COLO668 (cell line): ENCODE measurements around the gene FBXW11.
A peak's percentile ranks its signal among the peaks of the same experiment; 100 is the strongest.
"Not testable (repeated sequence)": the region's sequence is repeated elsewhere in the genome, so short reads cannot be mapped to it uniquely, and the experiment has no call there.

Experiments used
- DNase-seq: peaks from one replicate; lab custom pipeline; 2025; ENCODE audit not compliant: unreplicated experiment; lab: John Stamatoyannopoulos, UW

The FBXW11 gene

GRCh38 chr5:172020110-172020786 lies 13.8 kb upstream of the FBXW11 start:
- not testable (repeated sequence) for DNase-seq

GRCh38 chr5:172015346-172015745 lies 8.9 kb upstream of the FBXW11 start:
- DNase-seq: no peak

- DNase-seq: no peak
These were observed 3.8 kb upstream of the FBXW11 start for GRCh38 chr5:172010278-172010677.

GRCh38 chr5:172009536-172010270 lies 3.3 kb upstream of the FBXW11 start:
- no peak for DNase-seq

- no peak for DNase-seq
These were observed 2.3 kb upstream of the FBXW11 start for GRCh38 chr5:172008689-172009141.

GRCh38 chr5:172008111-172008455 lies 1.6 kb upstream of the FBXW11 start:
- no peak for DNase-seq

GRCh38 chr5:172007175-172008110 lies 1.0 kb upstream of the FBXW11 start:
- DNase-seq: no peak

- peak; percentile 25 for DNase-seq
These were observed 624 bp downstream of the FBXW11 start for GRCh38 chr5:172005708-172006320.

GRCh38 chr5:172004824-172005237 lies 1.6 kb downstream of the FBXW11 start:
- no peak for DNase-seq

- DNase-seq: no peak
These were observed 2.7 kb downstream of the FBXW11 start for GRCh38 chr5:172003746-172004145.

GRCh38 chr5:172002840-172003512 lies 3.5 kb downstream of the FBXW11 start:
- no peak for DNase-seq

GRCh38 chr5:172002310-172002709 lies 4.1 kb downstream of the FBXW11 start:
- no peak for DNase-seq

- no peak for DNase-seq
These were observed 6.6 kb downstream of the FBXW11 start for GRCh38 chr5:171999877-172000276.

- no peak for DNase-seq
These were observed 7.3 kb downstream of the FBXW11 start for GRCh38 chr5:171999100-171999499.

GRCh38 chr5:171997011-171997410 lies 9.4 kb downstream of the FBXW11 start:
- no peak for DNase-seq

GRCh38 chr5:171992813-171993212 lies 13.6 kb downstream of the FBXW11 start:
- no peak for DNase-seq

- DNase-seq: no peak
These were observed 14.1 kb downstream of the FBXW11 start for GRCh38 chr5:171992305-171992704.

- no peak for DNase-seq
These were observed 15.8 kb downstream of the FBXW11 start for GRCh38 chr5:171990713-171991015.

- DNase-seq: no peak
These were observed 16.3 kb downstream of the FBXW11 start for GRCh38 chr5:171989946-171990712.

- DNase-seq: no peak
These were observed 17.2 kb downstream of the FBXW11 start for GRCh38 chr5:171989276-171989675.
